ENCODE measurements around the gene CEP112.

Gene CEP112

GRCh38 chr17:65593092-65593854, 598.7 kb downstream of the CEP112 start:
- no peak for DNase-seq (ENCODE audit: low read depth)

- DNase-seq (ENCODE audit: low read depth) = no peak
Observed at GRCh38 chr17:65592125-65592965, 599.6 kb downstream of the CEP112 start.

GRCh38 chr17:65589321-65589720, 602.6 kb downstream of the CEP112 start:
- no peak for DNase-seq (ENCODE audit: low read depth)

- DNase-seq (ENCODE audit: low read depth) = no peak
Observed at GRCh38 chr17:65588181-65588808, 603.6 kb downstream of the CEP112 start.

GRCh38 chr17:65587534-65588180, 604.3 kb downstream of the CEP112 start:
- DNase-seq (ENCODE audit: low read depth) = no peak

- DNase-seq (ENCODE audit: low read depth) = no peak
Observed at GRCh38 chr17:65586899-65587298, 605.0 kb downstream of the CEP112 start.
